ENCODE measurements around the gene ZNF605.
"Not testable (repeated sequence)": the region's sequence is repeated elsewhere in the genome, so short reads cannot be mapped to it uniquely, and the experiment has no call there.

DNA sequence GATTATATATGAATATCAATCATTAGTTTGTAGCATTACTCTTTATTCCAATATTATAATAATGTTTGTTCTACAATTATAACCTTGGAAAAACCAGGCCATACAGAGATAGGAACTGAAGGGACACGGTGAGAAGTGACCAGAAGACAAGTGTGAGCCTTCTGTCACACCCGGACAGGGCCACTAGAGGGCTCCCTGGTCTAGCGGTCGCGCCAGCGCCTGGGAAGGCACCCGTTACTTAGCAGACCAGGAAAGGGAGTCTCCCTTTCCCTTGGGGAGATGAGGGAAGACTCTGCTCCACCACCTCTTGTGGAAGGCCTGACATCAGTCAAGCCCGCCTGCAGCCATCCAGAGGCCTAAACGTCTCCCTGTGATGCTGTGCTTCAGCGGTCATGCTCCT, 7.8 kb upstream of the ZNF605 start:
- TF ChIP-seq, protein P1, sequence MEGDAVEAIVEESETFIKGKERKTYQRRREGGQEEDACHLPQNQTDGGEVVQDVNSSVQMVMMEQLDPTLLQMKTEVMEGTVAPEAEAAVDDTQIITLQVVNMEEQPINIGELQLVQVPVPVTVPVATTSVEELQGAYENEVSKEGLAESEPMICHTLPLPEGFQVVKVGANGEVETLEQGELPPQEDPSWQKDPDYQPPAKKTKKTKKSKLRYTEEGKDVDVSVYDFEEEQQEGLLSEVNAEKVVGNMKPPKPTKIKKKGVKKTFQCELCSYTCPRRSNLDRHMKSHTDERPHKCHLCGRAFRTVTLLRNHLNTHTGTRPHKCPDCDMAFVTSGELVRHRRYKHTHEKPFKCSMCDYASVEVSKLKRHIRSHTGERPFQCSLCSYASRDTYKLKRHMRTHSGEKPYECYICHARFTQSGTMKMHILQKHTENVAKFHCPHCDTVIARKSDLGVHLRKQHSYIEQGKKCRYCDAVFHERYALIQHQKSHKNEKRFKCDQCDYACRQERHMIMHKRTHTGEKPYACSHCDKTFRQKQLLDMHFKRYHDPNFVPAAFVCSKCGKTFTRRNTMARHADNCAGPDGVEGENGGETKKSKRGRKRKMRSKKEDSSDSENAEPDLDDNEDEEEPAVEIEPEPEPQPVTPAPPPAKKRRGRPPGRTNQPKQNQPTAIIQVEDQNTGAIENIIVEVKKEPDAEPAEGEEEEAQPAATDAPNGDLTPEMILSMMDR (IDR thresholded peaks at IDR 0.05) = not testable (repeated sequence)
- not testable (repeated sequence) for TF ChIP-seq POLR2A (IDR thresholded peaks at IDR 0.05)
